ENCODE measurements around the gene CNTN6.
"Not testable (repeated sequence)": the region's sequence is repeated elsewhere in the genome, so short reads cannot be mapped to it uniquely, and the experiment has no call there.

The CNTN6 gene

DNA sequence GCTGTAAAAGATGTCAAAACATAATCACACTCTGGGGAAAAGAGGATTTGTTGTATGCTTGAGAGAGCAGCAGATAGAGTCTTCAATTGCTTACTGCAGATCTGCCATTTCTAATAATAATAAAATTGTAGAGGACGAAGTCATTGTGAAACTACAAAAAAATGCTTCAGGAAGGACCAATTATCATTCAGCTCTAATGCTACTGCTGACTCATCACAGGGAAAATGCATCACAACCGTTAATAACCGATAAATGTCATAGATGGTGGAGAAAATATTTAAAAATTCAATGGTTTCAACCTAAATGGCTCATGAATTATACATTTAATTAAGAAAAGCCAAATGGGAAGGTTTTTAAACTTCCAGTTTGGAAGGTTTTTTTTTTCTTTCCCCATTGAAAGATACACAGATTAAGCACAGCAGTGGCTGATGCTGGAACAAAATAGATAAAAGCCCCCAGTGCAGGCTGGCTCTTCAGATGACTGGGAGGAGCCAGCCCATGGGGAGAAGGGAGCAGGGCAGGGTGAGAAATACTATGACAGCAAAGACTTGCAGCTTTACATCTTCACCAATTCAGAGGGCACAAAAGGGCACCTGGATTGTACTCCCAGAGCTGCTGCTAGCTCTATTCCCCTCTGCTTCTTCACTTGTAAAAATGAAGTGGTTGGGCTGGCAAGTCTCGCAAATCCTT is 196.1 kb downstream of the CNTN6 start:
- no peak for DNase-seq (ENCODE audit: low spot score)

DNA sequence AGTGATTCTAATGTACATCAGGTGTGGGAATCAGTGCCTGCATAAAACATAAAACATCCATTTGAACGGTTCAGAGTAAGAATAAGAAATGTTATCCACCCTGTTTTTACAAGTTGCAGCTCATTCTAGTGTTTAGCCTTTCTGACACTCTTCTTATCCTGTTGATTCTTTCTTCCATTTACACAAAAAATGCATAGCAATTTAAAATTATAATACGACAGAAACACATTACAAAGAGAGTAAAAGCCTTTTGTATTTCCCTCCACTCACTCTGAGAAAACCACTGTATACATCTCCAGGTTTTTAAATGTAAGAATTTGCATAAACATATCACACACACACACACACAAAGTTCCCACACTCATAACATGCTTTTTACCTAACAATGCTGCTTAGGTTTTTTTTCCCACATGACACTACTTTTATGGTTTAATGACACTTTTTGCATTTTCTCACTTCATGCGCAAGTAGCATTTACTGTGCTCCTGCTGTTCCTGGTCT is 199.8 kb downstream of the CNTN6 start:
- no peak for DNase-seq (ENCODE audit: low spot score)

DNA sequence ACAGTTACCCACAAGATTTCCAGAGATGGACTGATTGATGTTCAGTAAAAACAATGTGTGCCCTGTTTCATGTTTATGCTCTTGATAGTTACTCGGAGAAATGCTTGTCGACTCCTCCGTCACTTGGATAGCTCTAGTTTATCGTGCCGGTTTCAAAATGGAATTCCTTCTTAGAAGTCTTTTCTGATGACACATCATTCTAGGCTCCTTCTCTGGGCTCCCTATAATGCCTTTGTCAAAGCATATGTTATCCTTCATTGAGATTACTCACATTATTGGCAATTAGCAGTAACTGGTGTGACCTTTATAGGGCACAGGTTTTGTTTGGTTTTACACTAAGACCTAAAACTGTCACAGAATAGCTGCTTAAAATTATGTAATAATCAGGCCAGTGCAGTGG is 201.8 kb downstream of the CNTN6 start:
- DNase-seq (ENCODE audit: low spot score), result no peak

DNA sequence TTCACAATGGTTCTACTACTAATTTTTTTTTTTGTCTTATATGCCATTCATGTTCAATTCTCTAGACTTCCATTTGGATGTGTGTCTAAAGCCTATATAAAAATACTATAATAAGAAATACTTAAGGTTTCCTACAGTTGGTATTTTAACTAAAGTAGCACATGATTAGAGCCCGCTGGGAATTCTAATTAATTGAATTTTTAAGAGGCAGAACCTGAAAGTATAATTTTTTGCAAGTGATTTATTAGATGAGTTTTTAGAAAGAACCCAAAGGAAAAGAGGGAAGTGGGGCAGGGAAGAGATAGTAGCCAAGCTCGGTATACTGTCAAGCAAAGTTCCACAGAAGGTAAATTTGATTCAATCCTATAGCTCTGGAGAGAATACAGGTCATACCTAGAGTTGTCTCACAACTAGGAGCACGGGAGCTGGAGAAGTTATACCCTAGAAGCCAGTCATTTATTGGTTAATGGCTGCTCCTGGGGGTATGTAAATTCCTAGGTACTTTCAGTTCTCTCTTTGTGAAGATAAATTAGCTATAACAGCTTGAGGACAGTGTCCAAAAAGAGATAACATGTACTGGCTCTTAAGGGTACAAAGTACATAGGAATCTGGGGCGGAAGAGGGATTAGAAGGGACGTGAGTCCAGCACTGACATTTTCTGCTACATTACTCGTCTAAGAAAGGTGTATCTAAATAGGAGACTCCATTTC is 225.6 kb downstream of the CNTN6 start:
- no peak for DNase-seq (ENCODE audit: low spot score)

DNA sequence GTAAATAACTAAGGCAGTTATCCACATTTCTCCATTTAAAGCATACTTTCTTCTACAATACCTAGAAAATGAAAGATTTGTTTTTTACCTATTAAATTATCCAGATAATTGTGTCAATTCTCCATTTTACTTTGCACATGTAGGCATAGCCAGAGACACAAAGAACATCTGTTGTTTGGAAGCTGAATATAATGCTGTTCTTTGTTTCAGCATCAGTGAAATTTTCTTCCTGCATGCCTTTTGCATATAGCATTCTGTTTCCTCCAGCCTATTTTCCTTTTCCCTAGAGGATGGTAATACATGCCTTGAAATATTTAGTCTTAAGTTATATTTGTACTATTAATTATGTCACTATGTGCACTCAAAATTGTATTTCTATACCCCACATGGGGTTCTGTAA is 233.7 kb downstream of the CNTN6 start:
- no peak for DNase-seq (ENCODE audit: low spot score)

DNA sequence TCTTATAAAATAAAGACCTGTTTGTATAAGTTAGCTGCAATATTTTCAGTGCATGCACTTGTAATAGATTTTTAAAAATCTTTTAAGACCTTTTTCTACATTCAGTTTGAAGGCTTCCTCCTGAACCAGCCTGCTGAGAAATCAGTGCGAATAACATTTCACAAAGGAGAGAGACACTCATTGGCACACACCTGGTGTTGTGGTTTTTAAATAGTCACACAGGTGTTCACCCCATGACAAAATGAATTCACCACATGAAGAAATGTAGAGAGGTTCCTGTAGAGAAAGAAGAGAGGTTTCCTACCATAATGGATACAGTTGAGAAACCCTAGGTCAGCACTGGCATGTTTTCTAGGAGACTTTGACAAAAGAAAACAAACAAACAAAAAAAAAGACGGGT is 237.3 kb downstream of the CNTN6 start:
- DNase-seq (ENCODE audit: low spot score), result no peak

DNA sequence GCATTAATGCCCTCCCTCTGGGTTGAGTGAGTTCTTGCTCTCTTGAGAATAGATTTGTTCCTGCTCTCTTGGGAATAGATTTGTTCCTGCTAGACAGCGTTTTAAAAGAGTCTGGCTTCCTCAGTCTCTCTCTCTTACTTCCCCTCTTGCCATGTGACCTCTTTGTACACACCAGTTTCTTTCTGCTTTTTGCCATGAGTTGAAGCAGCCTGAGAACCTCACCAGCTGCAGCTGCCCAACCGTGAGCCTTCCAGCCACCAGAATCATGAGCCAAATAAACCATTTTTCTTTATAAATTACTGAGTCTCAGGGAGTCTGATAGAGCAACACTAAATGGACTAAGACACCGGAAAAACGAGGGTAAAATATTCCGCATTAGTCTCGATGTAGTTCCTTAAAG is 253.6 kb downstream of the CNTN6 start:
- no peak for DNase-seq (ENCODE audit: low spot score)

DNA sequence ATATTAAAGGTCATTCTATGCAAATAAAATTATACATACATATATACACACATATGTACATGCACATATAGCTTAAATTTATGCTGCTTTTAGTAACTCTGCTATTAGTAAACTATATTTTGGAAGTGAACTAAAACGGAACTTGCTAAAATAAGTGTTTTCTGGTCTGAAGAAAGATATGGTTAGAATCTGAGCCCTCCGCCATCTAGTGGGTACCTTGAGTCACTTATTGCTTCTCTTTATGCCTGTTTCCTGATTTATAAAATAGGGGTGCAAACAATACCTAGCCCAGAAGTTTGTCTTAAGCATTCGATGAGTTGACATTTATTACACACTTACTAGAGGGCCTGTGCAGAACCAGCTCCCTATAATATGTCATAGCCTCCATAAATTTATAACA is 255.7 kb downstream of the CNTN6 start:
- DNase-seq (ENCODE audit: low spot score), result no peak

DNA sequence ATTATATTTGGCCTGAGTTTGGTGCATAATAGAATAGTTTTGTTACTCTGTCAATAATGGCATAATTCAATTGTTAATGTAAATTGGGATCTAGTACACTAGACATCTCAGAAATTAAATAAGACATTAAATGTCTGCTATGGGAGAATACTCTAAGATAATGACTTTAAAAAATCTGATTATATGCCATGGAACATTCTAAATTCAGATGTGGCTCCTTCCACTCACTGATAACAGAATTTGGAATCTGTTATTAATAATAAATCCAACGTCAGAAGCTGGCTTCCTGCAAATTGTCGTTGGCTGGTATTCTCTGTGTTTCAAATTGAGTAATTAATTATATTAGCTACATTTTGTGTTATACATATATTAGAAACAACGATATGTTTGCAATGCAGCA is 258.1 kb downstream of the CNTN6 start:
- DNase-seq (ENCODE audit: low spot score), result no peak

DNA sequence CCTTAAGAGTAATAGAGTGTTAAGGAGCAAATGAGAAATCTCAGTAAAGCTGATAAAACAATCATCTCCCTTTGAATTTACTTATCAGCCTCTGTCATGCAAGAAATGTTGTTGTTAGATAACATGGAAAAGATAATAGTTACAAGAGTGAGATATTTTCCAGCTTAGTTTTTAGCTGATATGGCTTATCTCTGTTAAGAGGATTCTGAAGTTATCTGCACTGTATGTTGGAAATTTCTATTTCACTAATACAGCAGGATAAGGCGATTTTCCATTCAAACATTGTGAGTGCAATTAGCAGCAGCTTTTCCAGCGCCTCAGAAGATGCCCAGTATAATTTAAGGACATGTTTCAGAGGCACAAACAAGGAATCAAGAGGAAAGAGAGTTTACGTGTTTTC is 262.9 kb downstream of the CNTN6 start:
- DNase-seq (ENCODE audit: low spot score), result no peak

DNA sequence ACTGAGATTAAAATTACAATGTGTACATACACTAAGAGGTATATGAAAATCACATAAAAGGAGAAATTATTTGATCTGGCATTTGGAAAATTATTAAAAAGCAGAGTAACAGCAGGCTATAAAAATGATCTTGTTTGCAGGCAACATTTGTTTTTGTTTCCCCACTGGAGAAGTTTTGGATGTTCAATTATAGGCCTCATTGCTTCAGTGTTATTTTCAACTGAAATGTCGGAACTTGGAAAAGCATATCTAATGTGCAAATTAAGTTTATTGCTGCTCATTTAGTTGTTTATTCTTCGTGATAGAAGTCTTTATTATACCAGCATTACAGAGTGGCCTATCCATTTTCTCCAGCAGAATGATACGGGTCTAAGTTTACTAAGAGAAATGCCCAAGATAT is 263.3 kb downstream of the CNTN6 start:
- no peak for DNase-seq (ENCODE audit: low spot score)

DNA sequence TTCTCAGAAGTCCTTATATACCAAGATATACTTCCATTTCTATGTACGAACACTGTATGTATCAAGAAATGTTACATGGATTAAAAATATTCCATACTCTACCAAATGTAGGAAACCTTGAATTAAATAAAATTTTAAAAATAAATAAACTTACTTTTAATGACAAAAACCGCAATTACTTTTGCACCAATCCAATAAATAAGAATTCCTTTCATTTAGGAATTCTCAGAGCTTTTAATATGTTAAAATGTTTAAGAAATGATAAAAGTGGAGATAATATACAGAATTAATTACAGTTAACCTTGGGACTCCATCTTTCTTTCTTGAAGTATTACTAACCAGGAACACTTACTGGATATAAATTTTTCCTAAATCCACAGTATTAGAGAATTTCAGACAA is 272.7 kb downstream of the CNTN6 start:
- DNase-seq (ENCODE audit: low spot score), result no peak

DNA sequence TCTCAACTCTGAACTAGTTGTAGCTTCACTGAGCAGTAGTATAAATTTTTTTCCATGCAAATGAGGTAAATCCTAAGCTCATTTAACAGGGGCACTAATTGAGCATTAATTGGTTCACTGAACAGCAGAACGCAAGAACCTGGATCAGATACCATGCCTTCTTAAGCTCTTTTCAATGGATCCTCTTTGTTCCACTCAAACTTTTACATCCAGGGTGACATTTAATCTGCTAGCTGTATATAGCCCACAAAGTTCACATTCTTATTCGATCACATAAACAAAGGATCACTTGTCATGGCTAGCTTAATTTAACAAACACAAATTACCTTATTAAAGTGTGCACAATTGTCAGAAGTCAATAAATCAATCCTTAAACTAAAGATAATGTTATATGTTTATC is 281.6 kb downstream of the CNTN6 start:
- no peak for DNase-seq (ENCODE audit: low spot score)

DNA sequence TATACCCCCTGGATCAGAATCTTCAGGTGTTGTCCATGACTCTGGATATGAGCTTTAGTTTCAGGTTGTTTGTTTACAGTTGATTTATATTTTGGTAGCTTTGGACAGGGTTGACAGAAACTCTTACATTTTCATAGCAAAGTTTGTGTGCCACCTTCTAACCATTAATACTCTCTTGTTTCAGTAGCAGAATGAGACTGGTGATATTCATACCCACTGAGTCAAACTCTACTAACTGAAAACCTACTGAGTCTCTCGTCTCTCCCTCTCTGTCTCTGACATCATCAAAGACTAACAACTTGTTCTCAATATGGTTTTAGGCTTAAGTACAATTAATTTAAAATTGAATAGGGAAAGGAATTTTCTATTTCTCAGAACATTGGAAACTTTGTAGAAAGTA is 282.3 kb downstream of the CNTN6 start:
- DNase-seq (ENCODE audit: low spot score), result no peak

DNA sequence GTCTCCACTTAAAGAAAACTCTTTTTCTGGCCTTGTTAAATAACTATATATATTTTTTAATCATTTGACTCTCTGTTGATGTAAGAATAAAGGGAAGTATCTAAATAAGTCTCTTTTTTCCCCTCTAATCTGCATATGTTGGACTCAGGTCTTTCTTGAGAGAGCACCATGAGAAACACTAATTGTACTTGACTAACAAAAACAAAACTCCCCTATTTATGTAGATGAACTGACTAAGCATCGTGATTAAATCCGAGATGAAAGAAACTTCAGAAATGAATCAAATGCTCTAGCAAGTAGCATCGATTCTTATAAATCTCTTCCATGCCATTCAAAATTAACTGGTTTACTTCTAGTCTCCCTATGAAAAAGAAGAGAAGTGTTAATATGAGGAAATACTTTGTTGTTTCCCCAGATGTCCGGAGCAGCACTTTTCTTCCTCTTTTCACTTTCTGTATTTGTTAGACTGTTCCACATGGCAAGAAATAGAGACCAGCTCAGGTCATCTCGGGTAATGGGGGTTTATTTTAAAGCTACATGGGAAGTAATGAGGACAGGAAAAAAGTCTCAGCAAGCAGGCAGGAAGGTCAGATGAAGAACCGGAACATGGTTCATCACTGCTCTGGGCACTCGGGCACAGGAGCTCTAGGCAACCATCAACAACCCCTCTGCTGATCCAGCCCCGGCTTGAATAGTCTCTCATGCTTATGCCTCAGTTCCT is 288.3 kb downstream of the CNTN6 start:
- DNase-seq (ENCODE audit: low spot score), result no peak

DNA sequence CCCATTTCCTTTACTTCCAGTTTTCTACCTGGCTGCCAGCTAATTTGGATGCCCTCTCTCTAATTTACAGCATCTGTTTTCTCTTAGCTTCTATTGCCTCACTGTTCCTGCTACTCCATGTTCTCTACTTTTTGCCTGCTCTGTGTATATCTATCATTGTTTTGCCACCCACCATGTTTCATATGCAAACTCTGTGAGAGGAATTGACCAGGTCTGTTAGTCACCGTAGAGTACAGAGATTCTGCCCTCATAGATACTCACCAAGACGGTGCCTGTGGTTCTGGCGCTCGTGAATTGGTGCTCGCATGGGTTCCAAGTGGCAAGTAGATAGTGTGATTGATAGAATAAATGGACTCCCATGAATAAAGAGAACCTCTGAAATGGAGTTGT is 288.8 kb downstream of the CNTN6 start:
- DNase-seq (ENCODE audit: low spot score), result no peak

DNA sequence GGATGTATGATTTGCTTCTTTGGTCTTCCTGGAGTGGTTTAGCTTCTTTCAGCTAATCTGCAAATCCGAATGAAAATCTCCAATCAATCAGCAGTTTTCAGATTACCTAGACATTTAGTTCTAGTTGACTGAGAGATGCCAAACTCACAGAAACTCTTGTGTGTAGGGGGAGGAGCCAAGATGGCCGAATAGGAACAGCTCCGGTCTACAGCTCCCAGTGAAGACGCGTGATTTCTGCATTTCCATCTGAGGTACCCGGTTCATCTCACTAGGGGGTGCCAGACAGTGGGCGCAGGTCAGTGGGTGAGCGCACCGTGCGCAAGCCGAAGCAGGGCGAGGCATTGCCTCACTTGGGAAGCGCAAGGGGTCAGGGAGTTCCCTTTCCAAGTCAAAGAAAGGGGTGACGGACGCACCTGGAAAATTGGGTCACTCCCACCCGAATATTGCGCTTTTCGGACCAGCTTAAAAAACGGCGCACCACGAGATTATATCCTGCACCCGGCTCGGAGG is 294.6 kb downstream of the CNTN6 start:
- DNase-seq (ENCODE audit: low spot score), result not testable (repeated sequence)

DNA sequence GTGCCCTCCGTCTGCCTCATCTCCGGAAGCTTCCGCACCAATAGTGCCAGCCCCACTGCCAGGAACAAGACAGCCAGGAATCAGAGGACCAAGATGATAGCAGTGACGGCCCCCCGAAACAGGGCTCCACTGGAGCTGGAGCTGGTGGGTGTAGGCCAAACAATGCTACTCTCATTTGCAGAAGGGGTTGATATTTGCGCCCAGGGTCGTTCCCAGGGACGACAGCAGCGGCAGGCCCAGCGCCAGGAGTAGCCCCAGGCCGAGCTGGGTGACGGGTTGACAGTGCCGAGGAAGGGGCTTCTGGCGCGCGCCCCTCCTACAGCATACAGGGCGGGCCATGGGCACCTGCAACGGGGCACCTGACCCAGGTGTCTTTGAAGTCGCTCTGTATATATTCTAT is 301.4 kb downstream of the CNTN6 start:
- no peak for DNase-seq (ENCODE audit: low spot score)

DNA sequence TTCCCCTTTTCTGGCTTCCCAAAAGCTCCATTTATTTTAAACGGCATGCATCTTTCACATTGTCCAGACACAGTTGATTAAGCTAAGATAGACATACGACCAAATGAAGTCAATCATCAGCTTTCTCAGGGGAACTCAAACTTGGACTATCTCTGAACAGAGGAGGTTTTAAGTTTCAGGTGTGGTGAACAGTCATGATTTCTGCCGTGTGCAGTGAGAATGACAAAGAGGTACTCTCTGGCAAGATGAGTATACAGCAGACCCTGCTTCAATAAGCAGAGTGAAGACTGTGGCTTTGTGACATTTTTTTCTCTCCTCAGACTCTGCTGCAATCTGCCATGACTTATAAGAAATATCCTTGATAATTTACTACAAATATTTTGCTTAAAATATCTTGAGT is 307.7 kb downstream of the CNTN6 start:
- DNase-seq (ENCODE audit: low spot score), result no peak

DNA sequence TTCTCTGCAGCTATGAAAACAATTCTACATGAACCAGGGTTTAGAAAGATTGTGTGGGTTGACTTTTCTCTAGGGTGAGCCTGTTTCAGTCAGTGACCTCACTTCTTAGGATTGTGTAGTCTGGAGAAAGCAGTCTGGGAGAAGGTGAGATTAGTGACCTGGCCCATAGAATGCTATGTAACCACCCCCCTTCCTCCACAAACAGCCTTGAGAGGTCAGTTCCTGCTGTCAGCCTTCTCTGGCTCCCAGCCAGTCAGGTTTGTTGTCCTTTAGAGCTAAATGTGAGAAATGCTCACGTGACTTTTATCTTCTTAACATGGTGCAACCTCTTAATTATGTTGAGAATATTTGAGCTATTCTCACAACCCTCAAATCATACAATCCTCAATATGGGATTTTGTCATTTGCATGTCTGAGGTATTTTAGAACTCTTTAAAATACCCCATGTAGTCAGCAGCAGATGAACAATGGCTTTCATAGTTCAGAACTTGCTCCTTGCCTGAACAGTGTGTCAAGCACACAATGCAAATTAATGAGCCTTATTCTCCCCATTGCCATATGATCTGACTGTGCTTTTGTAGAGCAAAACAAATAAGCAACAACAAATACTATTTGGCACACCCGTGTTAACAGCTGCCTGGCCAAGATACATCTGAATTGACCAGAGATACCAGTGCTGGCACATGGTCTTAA is 311.6 kb downstream of the CNTN6 start:
- no peak for DNase-seq (ENCODE audit: low spot score)

DNA sequence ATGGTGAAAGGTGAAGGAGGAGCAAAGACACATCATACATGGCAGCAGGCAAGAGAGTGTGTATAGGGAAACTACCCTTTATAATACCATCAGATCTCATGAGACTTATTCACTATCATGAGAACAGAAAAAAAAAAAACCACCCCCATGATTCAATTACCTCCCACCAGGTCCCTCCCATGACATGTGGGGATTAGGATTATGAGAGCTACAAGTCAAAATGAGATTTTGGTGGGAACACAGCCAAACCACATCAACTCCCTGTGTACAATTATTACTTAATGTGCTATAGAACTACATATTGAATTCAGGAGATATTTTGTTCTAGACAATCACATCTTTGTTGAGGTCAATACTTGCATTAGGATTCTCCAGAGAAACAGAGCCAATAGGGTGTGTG is 313.4 kb downstream of the CNTN6 start:
- no peak for DNase-seq (ENCODE audit: low spot score)

DNA sequence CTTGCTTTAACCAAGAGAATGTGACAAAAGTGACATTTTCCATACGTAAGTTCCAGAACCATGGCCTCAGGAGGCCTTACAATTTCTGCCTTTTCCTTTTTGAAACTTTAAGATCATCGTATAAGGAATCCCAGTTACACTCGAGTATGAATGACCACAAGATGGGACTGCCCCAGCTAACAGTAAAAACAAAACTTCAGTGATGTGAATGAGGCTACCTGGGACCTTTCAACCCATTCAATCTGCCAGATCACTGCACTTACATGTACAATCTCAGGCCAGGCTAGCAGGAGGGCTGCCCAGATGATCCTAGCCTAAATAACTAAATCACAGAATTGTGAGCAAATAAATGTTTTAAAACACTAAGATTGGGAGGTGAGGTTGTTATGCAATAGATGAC is 328.8 kb downstream of the CNTN6 start:
- DNase-seq (ENCODE audit: low spot score), result no peak

Data from CD4-positive, alpha-beta T cell treated with Interleukin-2 at 100 ng/mL for 4 hours (primary cell).